MG63 (cell line): ENCODE data around the gene AMHR2. TPM values are rescaled to one million over a fixed set of nuclear protein-coding genes. Genes with fewer than 3 reads are reported as not detected.

Source experiments
- DNase-seq: peaks from one replicate; pipeline ENCODE4 v3.0.0-alpha.2; 2020
- H3K27me3 ChIP-seq: fragments of 250-450 bp; sonication (Bioruptor Pico); 2 replicates; pipeline ENCODE4 v1.5.1; 2020; ENCODE audit warnings: mild to moderate bottlenecking, moderate library complexity
- H3K36me3 ChIP-seq: fragments of 250-450 bp; sonication (Bioruptor Pico); 2 replicates; pipeline ENCODE4 v1.5.1; 2020; ENCODE audit warnings: mild to moderate bottlenecking, moderate library complexity
- H3K4me3 ChIP-seq: fragments of 250-450 bp; sonication (Bioruptor Pico); 2 replicates; pipeline ENCODE4 v1.5.1; 2020; ENCODE audit warnings: mild to moderate bottlenecking, moderate library complexity
- H3K9me3 ChIP-seq: fragments of 250-450 bp; sonication (Bioruptor Pico); 2 replicates; pipeline ENCODE4 v1.5.1; 2020; ENCODE audit warnings: mild to moderate bottlenecking, moderate library complexity
- total RNA-seq: library from RNA; depleted of rRNA; stranded (reverse); fragments of >200 nt; shearing (Covaris generic); gene quantifications from 2 replicates; pipeline ENCODE4 v1.2.3, GENCODE V29; 2014; ENCODE audit warnings: low replicate concordance

The AMHR2 gene
- total RNA-seq, 1 experiment from 2014 or later: not detected

DNA sequence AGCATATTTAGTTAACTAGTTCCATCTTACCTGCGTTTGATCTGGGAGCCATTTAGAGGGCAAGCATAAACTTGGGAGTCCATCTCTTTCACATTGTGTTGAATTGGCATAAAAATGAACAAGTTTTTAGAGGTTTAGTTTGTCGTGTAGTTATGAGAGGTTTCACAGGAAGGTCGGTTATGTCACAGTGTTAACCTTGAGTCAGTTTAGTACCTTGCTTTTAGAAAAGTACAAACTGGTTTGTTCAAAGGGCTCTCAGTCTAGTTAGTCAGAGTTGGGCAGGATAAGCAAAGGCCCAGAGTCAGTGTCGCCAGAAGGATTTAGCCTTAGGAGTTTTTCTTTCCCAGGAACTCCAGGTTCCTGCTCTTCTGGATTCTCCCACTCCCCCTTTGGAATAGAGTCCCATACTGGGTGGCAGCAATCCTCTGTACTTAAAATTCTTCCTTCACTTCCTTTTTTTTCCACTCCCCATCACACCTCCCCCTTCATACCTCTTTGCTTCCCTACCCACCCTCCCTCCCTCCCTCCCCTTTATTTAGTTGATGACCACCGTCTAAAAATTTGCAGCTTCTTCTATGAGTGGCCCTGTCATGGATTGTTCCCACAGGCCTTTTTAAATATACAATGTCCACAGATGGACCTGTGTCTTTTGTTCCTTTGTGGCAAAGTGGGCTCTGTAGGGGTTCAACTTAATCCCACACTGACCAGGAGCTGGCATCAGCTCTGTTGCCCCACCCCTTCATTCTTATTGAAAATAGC is 40.3 kb downstream of the AMHR2 start:
- DNase-seq: no peak
- no peaks in the 10 kb centered on the region for H3K9me3 ChIP-seq
- H3K4me3 ChIP-seq: no peak overlapping the region
- no peaks in the 10 kb centered on the region for H3K27me3 ChIP-seq
- peaks cover 97% of the 10 kb centered on the region for H3K36me3 ChIP-seq

DNA sequence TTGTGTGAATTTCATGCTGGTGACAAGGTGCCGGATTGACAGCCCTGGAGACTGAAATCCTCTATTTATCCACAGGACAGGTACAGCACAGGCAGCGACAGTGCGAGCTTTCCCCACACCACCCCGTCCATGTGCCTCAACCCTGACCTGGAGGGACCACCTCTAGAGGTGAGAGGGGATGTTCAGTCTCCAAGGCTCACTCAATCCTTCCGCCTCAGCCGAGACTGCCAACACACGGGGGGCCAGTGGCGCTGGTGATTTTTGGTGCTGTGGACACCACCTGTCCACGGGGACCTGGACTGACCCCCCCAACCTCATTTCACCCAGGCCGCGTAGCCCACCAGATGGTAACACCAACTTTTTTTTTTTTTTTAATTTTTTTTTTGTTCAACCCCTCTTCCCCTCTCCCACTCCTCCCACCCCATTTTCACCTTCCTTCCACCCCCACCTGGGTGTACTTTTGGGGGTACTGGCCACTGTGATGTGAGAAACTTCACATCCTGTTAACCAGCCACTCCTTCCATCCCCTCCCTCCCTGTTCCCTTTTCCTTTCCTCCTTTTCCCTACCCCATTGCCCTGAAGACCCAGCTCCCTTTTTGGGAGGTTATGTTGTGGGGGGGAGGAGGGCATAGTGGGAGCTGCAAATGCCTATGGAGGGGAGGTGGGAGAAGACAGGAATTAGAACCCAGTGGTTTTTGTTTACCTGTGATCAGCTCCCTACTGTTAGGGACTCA is 41.2 kb downstream of the AMHR2 start:
- Histone ChIP-seq H3K9me3 (no peaks in the 10 kb centered on the region), H3K4me3 (no peak overlapping the region), H3K27me3 (no peaks in the 10 kb centered on the region), H3K36me3 (peaks cover 97% of the 10 kb centered on the region)
- DNase-seq: no peak

DNA sequence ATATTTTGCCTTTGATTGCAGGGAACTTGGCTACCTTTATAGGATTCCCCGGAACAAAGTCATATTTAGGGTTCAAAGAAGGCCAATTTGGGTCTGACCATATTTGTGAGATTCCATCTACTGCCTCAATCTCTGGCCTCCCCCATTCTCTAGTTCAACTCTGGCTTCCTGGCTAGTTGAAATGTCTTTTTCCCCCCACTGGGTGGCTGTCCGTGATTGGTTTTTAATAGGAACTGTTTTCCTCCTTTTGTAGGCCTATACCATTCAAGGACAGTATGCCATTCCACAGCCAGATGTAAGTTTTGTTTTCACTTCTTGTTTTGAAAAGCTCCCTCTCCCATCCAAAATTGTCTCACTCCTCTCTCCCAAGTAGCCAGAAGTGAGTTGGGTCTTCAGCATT is 42.0 kb downstream of the AMHR2 start:
- no peaks in the 10 kb centered on the region for H3K27me3 ChIP-seq
- no peak overlapping the region for H3K4me3 ChIP-seq
- no peaks in the 10 kb centered on the region for H3K9me3 ChIP-seq
- DNase-seq: no peak
- peaks cover 97% of the 10 kb centered on the region for H3K36me3 ChIP-seq

DNA sequence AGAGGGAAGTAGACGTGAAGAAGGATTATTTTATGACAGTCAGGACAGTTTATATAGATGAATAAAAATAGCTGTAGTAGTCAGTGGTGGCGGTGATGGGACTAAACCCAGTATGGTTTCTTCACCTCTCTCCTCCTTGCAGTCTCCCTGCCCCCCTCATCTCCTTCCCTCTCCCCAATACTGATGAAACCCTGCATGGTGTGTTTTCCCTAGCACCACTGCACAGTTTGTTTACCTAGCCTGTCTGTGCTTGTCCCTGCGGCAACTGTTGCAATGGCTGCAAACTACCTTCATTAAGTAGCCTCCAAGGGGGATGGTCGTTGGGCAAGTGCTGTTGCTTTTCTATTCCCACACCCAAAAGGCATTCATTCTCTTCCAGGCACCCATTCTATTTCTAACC is 43.0 kb downstream of the AMHR2 start:
- peaks cover 94% of the 10 kb centered on the region for H3K36me3 ChIP-seq
- no peaks in the 10 kb centered on the region for H3K9me3 ChIP-seq
- H3K27me3 ChIP-seq: no peaks in the 10 kb centered on the region
- no peak for DNase-seq
- no peak overlapping the region for H3K4me3 ChIP-seq

DNA sequence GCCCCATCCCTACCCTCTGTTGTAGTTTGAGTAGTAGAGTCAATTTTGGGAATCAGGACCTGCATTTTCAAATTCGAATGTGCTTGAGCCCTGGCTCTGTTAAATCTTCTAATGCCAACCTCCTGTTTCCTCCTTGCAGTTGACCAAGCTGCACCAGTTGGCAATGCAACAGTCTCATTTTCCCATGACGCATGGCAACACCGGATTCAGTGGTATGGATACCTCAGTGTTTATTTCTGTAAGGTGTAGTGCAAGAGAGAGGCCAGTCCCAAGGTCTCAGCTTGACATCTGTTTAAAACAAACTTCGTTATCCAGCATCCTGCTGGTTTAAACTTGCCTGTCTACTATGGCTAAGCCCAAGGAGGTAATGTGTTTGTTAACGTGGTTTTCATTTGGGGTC is 43.4 kb downstream of the AMHR2 start:
- Histone ChIP-seq H3K9me3 (no peaks in the 10 kb centered on the region), H3K4me3 (no peak overlapping the region), H3K27me3 (no peaks in the 10 kb centered on the region), H3K36me3 (peaks cover 94% of the 10 kb centered on the region)
- no peak for DNase-seq

DNA sequence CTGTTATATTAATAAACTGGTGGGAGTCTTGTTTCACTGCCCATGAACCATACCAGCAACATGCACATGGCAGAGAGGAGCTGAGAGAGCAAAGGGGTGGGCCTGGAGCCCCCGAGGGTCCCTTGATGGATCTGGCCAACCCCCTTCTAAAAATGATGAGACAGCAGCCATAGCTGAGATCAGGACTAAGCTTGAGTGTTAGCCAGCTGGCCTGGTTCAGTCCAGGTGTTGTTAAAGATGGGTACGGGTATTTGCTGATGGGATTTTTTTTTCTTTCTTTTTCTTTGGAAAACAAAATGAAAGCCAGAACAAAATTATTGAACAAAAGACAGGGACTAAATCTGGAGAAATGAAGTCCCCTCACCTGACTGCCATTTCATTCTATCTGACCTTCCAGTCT is 44.2 kb downstream of the AMHR2 start:
- no peaks in the 10 kb centered on the region for H3K27me3 ChIP-seq
- no peak for DNase-seq
- no peak overlapping the region for H3K4me3 ChIP-seq
- no peaks in the 10 kb centered on the region for H3K9me3 ChIP-seq
- H3K36me3 ChIP-seq: peaks cover 94% of the 10 kb centered on the region

DNA sequence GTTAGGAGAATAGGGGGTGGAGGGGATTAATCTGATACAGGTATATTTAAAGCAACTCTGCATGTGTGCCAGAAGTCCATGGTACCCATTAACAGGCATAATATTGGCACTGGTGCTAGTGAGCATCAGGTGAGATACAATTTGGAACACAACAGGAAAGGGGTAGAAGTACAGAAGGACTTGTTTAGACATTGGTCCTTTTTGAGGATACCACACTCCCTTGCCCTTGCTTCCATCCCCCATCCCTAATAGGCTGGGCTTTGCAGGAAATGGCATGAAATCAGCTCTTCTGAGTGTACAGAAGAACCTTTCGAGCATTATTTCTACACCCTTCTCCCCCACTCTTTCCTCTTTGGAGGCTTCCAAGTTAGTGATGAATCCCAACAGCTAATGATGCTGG is 44.6 kb downstream of the AMHR2 start:
- DNase-seq: no peak
- Histone ChIP-seq H3K9me3 (no peaks in the 10 kb centered on the region), H3K4me3 (no peak overlapping the region), H3K27me3 (no peaks in the 10 kb centered on the region), H3K36me3 (peaks cover 94% of the 10 kb centered on the region)

DNA sequence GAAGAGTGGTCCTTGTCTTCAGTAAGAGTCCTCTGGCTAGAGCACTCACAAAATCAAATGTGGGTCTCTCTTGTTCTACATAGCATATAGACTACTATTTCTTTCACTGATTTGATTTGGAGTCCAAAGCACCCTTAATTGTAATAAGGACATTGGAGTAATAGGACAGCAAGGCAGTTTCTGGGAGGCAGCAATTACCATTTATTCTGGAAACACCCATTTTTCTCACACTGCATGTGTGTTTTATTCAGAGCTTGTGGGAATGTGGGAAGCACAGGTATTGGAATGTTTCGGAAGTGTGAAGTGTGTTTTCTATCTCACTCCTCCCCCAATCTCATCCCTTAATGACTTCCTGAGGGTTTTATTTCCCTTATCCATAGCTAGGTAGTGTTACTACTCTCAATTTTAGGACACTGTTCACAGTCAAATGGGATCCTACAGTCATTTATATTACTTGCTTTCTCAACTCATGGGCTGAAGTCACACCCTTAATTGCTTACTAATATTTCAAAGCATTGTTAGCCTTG is 48.5 kb downstream of the AMHR2 start:
- Histone ChIP-seq H3K27me3 (no peaks in the 10 kb centered on the region), H3K36me3 (peaks cover 96% of the 10 kb centered on the region), H3K4me3 (no peak overlapping the region), H3K9me3 (no peaks in the 10 kb centered on the region)
- no peak for DNase-seq

DNA sequence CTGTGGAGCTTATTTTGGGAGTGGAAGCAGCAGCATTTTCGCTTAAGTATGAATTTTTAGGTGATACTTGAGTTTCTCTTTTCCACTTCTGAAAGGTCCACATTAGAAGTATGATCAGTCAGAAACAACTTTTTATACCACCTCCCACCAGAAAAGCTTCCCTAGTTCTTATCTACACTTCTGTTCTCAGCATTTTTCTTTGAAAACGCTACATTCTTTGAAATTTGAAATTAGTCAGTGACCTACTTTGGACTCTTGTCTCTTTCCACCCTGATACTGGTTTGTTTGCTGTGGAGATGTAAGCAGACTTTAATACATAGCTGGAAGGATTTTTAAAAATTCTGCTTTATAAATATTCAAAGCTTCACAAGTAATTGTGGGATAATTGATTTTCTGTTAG is 50.4 kb downstream of the AMHR2 start:
- no peak for DNase-seq
- Histone ChIP-seq H3K27me3 (no peaks in the 10 kb centered on the region), H3K9me3 (no peaks in the 10 kb centered on the region), H3K4me3 (no peak overlapping the region), H3K36me3 (peaks cover 97% of the 10 kb centered on the region)

DNA sequence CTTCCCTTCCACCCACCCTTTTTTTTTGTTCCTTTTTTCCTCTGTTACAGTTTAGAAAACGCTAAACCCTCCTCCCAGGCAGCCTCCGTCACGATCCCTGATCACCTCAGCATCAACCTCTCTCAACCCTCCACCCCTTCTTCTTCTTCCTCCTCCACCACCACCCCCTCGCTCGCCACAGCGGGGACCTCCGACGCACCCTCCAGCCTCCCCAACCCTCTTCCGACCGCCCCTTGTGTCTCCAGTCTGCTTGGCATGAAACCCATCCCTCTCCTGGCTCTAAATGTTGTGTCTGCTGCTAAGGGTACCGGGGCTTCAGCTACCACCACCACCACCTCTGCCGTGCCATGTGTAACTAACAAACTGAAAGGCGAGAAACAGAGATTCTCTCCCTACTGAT is 51.2 kb downstream of the AMHR2 start:
- no peak for DNase-seq
- Histone ChIP-seq H3K36me3 (peaks cover 95% of the 10 kb centered on the region), H3K9me3 (no peaks in the 10 kb centered on the region), H3K4me3 (no peak overlapping the region), H3K27me3 (no peaks in the 10 kb centered on the region)

DNA sequence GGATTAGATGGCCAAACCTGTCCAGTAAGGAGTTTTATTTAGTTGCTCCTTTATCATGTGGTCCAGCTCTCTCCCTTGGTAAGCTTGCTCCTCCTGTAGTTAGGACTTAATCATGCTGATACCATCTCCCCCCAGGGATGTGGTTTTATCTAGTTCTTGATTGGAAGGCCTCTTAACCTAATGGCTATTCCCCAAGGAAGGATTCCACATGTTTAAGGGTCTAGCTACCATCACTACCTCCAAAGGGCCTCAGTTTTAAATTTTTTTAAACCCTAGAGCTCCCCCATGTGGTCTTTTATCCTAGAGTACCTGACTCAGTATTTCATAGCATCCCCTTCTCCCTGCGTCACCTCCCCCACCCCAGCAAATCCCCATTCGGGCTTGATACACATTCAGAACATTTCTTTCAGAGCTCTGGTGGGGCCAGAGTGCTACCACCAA is 53.1 kb downstream of the AMHR2 start:
- peaks cover 93% of the 10 kb centered on the region for H3K36me3 ChIP-seq
- no peak overlapping the region for H3K4me3 ChIP-seq
- H3K9me3 ChIP-seq: no peaks in the 10 kb centered on the region
- no peaks in the 10 kb centered on the region for H3K27me3 ChIP-seq
- DNase-seq: no peak

DNA sequence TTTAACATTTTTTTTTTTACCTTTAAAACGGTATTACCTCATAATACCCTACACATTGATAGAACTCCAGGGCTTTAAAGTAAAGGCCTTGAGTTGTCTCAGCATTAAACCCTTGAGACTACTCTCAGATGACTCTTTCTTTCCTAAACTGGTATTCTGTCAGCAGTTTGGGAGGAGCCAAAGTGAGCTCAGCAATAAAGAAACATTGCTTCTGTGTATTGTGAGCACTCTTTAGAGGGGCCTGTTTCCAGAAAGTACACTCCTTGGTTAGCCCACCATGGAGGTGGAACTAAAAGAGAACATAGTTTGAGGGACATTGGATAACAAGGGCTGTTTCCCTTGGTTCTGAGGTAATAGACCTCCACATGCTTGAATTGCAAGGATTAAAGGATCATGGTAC is 55.2 kb downstream of the AMHR2 start:
- no peak for DNase-seq

DNA sequence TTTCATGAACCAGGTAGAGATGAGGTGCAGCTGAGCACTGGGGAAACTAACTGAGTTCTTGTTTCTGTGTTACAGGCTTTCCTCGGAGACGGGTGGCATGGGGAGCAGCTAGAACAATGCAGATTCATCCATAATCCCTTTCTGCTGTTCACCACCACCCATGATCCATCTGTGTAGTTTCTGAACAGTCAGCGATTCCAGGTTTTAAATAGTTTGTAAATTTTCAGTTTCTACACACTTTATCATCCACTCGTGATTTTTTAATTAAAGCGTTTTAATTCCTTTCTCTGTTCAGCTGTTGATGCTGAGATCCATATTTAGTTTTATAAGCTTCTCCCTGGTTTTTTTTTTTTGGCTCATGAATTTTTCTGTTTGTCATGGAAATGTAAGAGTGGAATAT is 55.7 kb downstream of the AMHR2 start:
- no peaks in the 10 kb centered on the region for H3K9me3 ChIP-seq
- H3K36me3 ChIP-seq: peaks cover 92% of the 10 kb centered on the region
- H3K27me3 ChIP-seq: no peaks in the 10 kb centered on the region
- no peak overlapping the region for H3K4me3 ChIP-seq
- no peak for DNase-seq

More for the DNA sequence above, 55.2 kb downstream of the AMHR2 start:
- H3K36me3 ChIP-seq: peaks cover 92% of the 10 kb centered on the region
- H3K4me3 ChIP-seq: no peak overlapping the region
- no peaks in the 10 kb centered on the region for H3K27me3 ChIP-seq
- H3K9me3 ChIP-seq: no peaks in the 10 kb centered on the region

DNA sequence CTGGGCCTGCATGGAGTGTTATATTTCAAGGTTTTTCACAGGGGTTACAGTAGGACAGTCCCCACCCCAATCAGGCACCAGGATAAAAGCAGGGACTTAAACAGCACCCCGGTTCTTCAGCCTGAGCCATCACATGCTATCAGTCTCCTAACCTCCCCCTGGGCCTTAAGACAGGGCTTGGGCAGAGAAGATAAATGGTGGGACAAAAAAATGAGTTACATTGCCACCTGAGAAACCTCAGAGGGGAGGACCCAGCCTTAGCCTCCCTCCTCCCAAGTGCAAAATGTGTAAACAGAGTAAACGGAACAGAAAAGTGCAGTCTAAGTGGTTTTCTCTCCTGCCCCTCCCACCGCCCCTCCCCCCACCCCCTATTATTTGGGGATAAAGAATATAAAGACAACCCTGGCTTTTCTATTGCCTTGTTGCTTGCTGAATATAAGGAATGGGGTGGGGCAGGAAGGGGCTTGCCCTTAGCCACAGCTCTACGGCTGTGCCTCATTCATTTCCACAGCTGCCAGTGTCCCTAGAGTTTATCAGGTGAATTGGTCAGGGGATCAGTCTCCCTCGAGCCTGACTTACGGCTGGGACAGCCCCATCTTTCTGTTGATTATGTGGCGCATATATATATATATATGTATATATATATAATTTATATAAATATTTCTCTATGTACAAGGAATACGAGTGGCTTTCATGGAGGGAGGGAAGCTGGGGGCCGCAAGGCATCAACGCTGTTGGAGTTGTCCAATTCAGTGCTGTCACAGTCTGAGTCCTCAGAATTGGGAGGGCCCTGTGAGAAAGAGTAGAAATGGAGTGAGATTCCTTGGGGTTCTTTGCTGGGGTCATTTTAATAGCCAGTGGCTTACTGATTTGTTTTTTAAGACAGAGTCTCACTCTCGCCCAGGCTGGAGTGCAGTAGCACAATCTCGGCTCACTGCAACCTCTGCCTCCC is 57.1 kb downstream of the AMHR2 start:
- Histone ChIP-seq H3K36me3 (peaks cover 83% of the 10 kb centered on the region), H3K27me3 (no peaks in the 10 kb centered on the region), H3K9me3 (no peaks in the 10 kb centered on the region), H3K4me3 (no peak overlapping the region)
- no peak for DNase-seq
